Fibroblast of skin of left biceps (primary cell): ENCODE results near the gene TFDP1.
"Not testable (repeated sequence)": the region's sequence is repeated elsewhere in the genome, so short reads cannot be mapped to it uniquely, and the experiment has no call there.

ENCODE experiments used
- DNase-seq, 2 experiments: peaks; one replicate each; pipeline ENCODE4 v3.0.0-alpha.2; 2013; ENCODE audit warnings: low read depth in 2 of 2

Gene TFDP1

GRCh38 chr13:113567681-113568080 lies 16.9 kb upstream of the TFDP1 start:
- no peak for DNase-seq

GRCh38 chr13:113573065-113573464 lies 11.5 kb upstream of the TFDP1 start:
- DNase-seq, result no peak

GRCh38 chr13:113576597-113576996 lies 8.0 kb upstream of the TFDP1 start:
- DNase-seq, result no peak

GRCh38 chr13:113577881-113578435 lies 6.6 kb upstream of the TFDP1 start:
- DNase-seq, result no peak

- no peak for DNase-seq
These were observed 4.9 kb upstream of the TFDP1 start for GRCh38 chr13:113579686-113580085.

GRCh38 chr13:113581871-113582270 lies 2.7 kb upstream of the TFDP1 start:
- DNase-seq, result no peak

GRCh38 chr13:113582841-113583631 lies 1.5 kb upstream of the TFDP1 start:
- DNase-seq, result no peak

- DNase-seq, result no peak
These were observed 518 bp downstream of the TFDP1 start for GRCh38 chr13:113584870-113585671.

GRCh38 chr13:113585896-113586295 lies 1.3 kb downstream of the TFDP1 start:
- DNase-seq, result no peak

GRCh38 chr13:113586661-113587479 lies 2.3 kb downstream of the TFDP1 start:
- no peak for DNase-seq

GRCh38 chr13:113588394-113589111 lies 4.0 kb downstream of the TFDP1 start:
- no peak for DNase-seq

GRCh38 chr13:113589251-113589960 lies 4.9 kb downstream of the TFDP1 start:
- no peak for DNase-seq

GRCh38 chr13:113589961-113590339 lies 5.4 kb downstream of the TFDP1 start:
- DNase-seq, result no peak

- DNase-seq, result no peak
These were observed 7.2 kb downstream of the TFDP1 start for GRCh38 chr13:113591750-113592149.

GRCh38 chr13:113592571-113592970 lies 8.0 kb downstream of the TFDP1 start:
- DNase-seq, result no peak

GRCh38 chr13:113594066-113594821 lies 9.7 kb downstream of the TFDP1 start:
- DNase-seq, result not testable (repeated sequence)

GRCh38 chr13:113595131-113595530 lies 10.6 kb downstream of the TFDP1 start:
- no peak for DNase-seq

GRCh38 chr13:113596321-113597200 lies 12.0 kb downstream of the TFDP1 start:
- no peak for DNase-seq
